HEK293 (cell line): Measurements from ENCODE around the gene C1orf210.

Experiments used
- CTCF ChIA-PET: fragments of 350-600 bp; formaldehyde crosslinking; extraction: SDS; loops from one replicate; lab custom pipeline; 2021; ENCODE audit warnings: antibody characterized with exemption; lab: Yijun Ruan, JAX
- POLR2A ChIA-PET: fragments of 300-600 bp; formaldehyde crosslinking; extraction: SDS; loops from one replicate; lab custom pipeline; 2020; ENCODE audit warnings: antibody characterized with exemption, inconsistent platforms; lab: Yijun Ruan, JAX
- H3K27ac ChIP-seq: fragments of 200-500 bp; sonication (Bioruptor generic); 2 replicates; pipeline ENCODE4 v1.5.1; 2014; ENCODE audit warnings: low read depth, low read length, control low read depth, inconsistent platforms; ENCODE audit errors: extremely low read depth
- H3K36me3 ChIP-seq, 2 experiments: fragments of 200-500 bp in 1 of 2; sonication (Bioruptor generic) in 1 of 2; 1 replicate in 1 of 2; 2 replicates in 1 of 2; pipeline ENCODE4 v1.5.1; 2014 to 2017; ENCODE audit warnings: inconsistent platforms in 2 of 2, low read length in 2 of 2; ENCODE audit not compliant: control insufficient read depth in 2 of 2, insufficient read depth in 1 of 2
- H3K4me1 ChIP-seq: fragments of 200-500 bp; sonication (Bioruptor generic); 2 replicates; pipeline ENCODE4 v1.5.1; 2014; ENCODE audit warnings: mild to moderate bottlenecking, low read length, inconsistent platforms; ENCODE audit not compliant: control insufficient read depth, insufficient read depth
- H3K4me3 ChIP-seq: 2 replicates; pipeline ENCODE4 v1.5.1; 2011; ENCODE audit warnings: low read depth, mild to moderate bottlenecking, control low read depth, low read length, moderate library complexity
- H3K9me3 ChIP-seq: fragments of 200-500 bp; sonication (Bioruptor generic); 2 replicates; pipeline ENCODE4 v1.5.1; 2014; ENCODE audit warnings: low read depth, low read length, inconsistent platforms; ENCODE audit not compliant: control insufficient read depth, insufficient read depth
- EGR2 ChIP-seq: fragments of 450-650 bp; formaldehyde crosslinking; IDR thresholded peaks from 2 replicates; pipeline ENCODE4 v1.5.1; 2016; ENCODE audit warnings: low read depth, missing biosample characterization, missing genetic modification characterization
- GLIS2 ChIP-seq: fragments of 450-650 bp; formaldehyde crosslinking; IDR thresholded peaks from 2 replicates; pipeline ENCODE4 v1.5.1; 2016; ENCODE audit warnings: missing biosample characterization, missing genetic modification characterization
- KLF17 ChIP-seq: fragments of 450-650 bp; formaldehyde crosslinking; IDR thresholded peaks from 2 replicates; pipeline ENCODE4 v1.5.1; 2016; ENCODE audit warnings: missing biosample characterization, missing genetic modification characterization
- SCRT2 ChIP-seq: fragments of 450-650 bp; formaldehyde crosslinking; IDR thresholded peaks from 2 replicates; pipeline ENCODE4 v1.5.1; 2016; ENCODE audit warnings: missing biosample characterization, missing genetic modification characterization
- SP2 ChIP-seq: fragments of 450-650 bp; formaldehyde crosslinking; IDR thresholded peaks from 2 replicates; pipeline ENCODE4 v1.5.1; 2016; ENCODE audit warnings: missing biosample characterization, missing genetic modification characterization
- SP7 ChIP-seq: fragments of 450-650 bp; formaldehyde crosslinking; IDR thresholded peaks from 2 replicates; pipeline ENCODE4 v1.5.1; 2016; ENCODE audit warnings: missing biosample characterization, missing genetic modification characterization
- TCF7L2 ChIP-seq: IDR thresholded peaks from 2 replicates; pipeline ENCODE4 v1.6.1; 2011; ENCODE audit warnings: low read depth, mild to moderate bottlenecking, inconsistent platforms, low read length, moderate library complexity, borderline replicate concordance
- YY1 ChIP-seq: fragments of 450-650 bp; formaldehyde crosslinking; IDR thresholded peaks from 2 replicates; pipeline ENCODE4 v1.5.1; 2018; ENCODE audit warnings: missing biosample characterization, missing genetic modification characterization
- ZFP37 ChIP-seq: fragments of 450-650 bp; formaldehyde crosslinking; IDR thresholded peaks from 2 replicates; pipeline ENCODE4 v1.5.1; 2016; ENCODE audit warnings: missing biosample characterization, missing genetic modification characterization
- ZIC2 ChIP-seq: fragments of 450-650 bp; formaldehyde crosslinking; IDR thresholded peaks from 2 replicates; pipeline ENCODE4 v1.5.1; 2016; ENCODE audit warnings: missing biosample characterization, missing genetic modification characterization
- ZNF16 ChIP-seq: fragments of 450-650 bp; formaldehyde crosslinking; IDR thresholded peaks from 2 replicates; pipeline ENCODE4 v1.5.1; 2016; ENCODE audit warnings: low read depth, missing biosample characterization, missing genetic modification characterization
- ZNF292 ChIP-seq: fragments of 450-650 bp; formaldehyde crosslinking; IDR thresholded peaks from 2 replicates; pipeline ENCODE4 v1.5.1; 2016; ENCODE audit warnings: low read depth, missing biosample characterization, missing genetic modification characterization, borderline replicate concordance
- ZNF426 ChIP-seq: fragments of 450-650 bp; formaldehyde crosslinking; IDR thresholded peaks from 2 replicates; pipeline ENCODE4 v1.5.1; 2017; ENCODE audit warnings: missing biosample characterization, missing genetic modification characterization, mild to moderate bottlenecking, inconsistent platforms, moderate library complexity
- ZNF433 ChIP-seq: fragments of 450-650 bp; formaldehyde crosslinking; IDR thresholded peaks from 2 replicates; pipeline ENCODE4 v1.5.1; 2016; ENCODE audit warnings: missing biosample characterization, missing genetic modification characterization, low read depth
- ZNF473 ChIP-seq: fragments of 450-650 bp; formaldehyde crosslinking; IDR thresholded peaks from 2 replicates; pipeline ENCODE4 v1.5.1; 2017; ENCODE audit warnings: missing biosample characterization, missing genetic modification characterization
- ZNF544 ChIP-seq: fragments of 450-650 bp; formaldehyde crosslinking; IDR thresholded peaks from 2 replicates; pipeline ENCODE4 v1.5.0; 2017; ENCODE audit warnings: missing biosample characterization, missing genetic modification characterization
- ZNF580 ChIP-seq: fragments of 450-650 bp; formaldehyde crosslinking; IDR thresholded peaks from 2 replicates; pipeline ENCODE4 v1.5.1; 2016; ENCODE audit warnings: missing biosample characterization, missing genetic modification characterization
- ZNF626 ChIP-seq: fragments of 450-650 bp; sonication (Bioruptor Pico); formaldehyde crosslinking; IDR thresholded peaks from 2 replicates; pipeline ENCODE4 v1.5.1; 2018; ENCODE audit warnings: missing biosample characterization, missing genetic modification characterization, inconsistent platforms
- ZNF837 ChIP-seq: fragments of 450-650 bp; formaldehyde crosslinking; IDR thresholded peaks from 2 replicates; pipeline ENCODE4 v1.5.1; 2016; ENCODE audit warnings: missing biosample characterization, missing genetic modification characterization
- ZSCAN23 ChIP-seq: fragments of 450-650 bp; formaldehyde crosslinking; IDR thresholded peaks from 2 replicates; pipeline ENCODE4 v1.5.1; 2016; ENCODE audit warnings: missing biosample characterization, missing genetic modification characterization
- ZSCAN30 ChIP-seq: fragments of 450-650 bp; IDR thresholded peaks from 2 replicates; pipeline ENCODE4 v1.5.1; 2018; ENCODE audit warnings: missing biosample characterization, mild to moderate bottlenecking, missing genetic modification characterization, moderate library complexity
- TF ChIP-seq, protein P1 (sequence below): fragments of 450-650 bp; formaldehyde crosslinking; IDR thresholded peaks from 2 replicates; pipeline ENCODE4 v1.5.1; 2016; ENCODE audit warnings: missing biosample characterization, missing genetic modification characterization
- TF ChIP-seq, protein P2 (sequence below): fragments of 450-650 bp; formaldehyde crosslinking; IDR thresholded peaks from 2 replicates; pipeline ENCODE4 v1.5.1; 2016; ENCODE audit warnings: missing biosample characterization, missing genetic modification characterization, low read depth
- TF ChIP-seq, protein P3 (sequence below): fragments of 450-650 bp; formaldehyde crosslinking; IDR thresholded peaks from 2 replicates; pipeline ENCODE4 v1.5.1; 2016; ENCODE audit warnings: missing biosample characterization, missing genetic modification characterization

C1orf210 gene

GRCh38 chr1:43255438-43256210 is 29.8 kb downstream of the C1orf210 start:
- Histone ChIP-seq H3K27ac (no peak overlapping the region), H3K4me3 (no peak overlapping the region), H3K9me3 (no peaks in the 10 kb centered on the region), H3K4me1 (no peaks in the 10 kb centered on the region), H3K36me3 (no peaks in the 10 kb centered on the region)
- POLR2A ChIA-PET: no interaction called here
- TF ChIP-seq ZNF433 (no peak), ZFP37 (no peak), GLIS2 (no peak), EGR2 (tag by site-specific recombination) (no peak), ZNF626 (no peak), ZNF426 (tag by site-specific recombination) (no peak), SP7 (no peak), ZNF16 (tag by site-specific recombination) (no peak), ZSCAN30 (tag by site-specific recombination) (no peak), SP2 (tag by site-specific recombination) (no peak), ZNF292 (tag by site-specific recombination) (no peak), TCF7L2 (no peak)
- TF ChIP-seq, protein P1, sequence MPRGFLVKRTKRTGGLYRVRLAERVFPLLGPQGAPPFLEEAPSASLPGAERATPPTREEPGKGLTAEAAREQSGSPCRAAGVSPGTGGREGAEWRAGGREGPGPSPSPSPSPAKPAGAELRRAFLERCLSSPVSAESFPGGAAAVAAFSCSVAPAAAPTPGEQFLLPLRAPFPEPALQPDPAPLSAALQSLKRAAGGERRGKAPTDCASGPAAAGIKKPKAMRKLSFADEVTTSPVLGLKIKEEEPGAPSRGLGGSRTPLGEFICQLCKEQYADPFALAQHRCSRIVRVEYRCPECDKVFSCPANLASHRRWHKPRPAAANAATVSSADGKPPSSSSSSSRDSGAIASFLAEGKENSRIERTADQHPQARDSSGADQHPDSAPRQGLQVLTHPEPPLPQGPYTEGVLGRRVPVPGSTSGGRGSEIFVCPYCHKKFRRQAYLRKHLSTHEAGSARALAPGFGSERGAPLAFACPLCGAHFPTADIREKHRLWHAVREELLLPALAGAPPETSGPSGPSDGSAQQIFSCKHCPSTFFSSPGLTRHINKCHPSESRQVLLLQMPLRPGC (tag by site-specific recombination): no peak
- TF ChIP-seq, protein P2, sequence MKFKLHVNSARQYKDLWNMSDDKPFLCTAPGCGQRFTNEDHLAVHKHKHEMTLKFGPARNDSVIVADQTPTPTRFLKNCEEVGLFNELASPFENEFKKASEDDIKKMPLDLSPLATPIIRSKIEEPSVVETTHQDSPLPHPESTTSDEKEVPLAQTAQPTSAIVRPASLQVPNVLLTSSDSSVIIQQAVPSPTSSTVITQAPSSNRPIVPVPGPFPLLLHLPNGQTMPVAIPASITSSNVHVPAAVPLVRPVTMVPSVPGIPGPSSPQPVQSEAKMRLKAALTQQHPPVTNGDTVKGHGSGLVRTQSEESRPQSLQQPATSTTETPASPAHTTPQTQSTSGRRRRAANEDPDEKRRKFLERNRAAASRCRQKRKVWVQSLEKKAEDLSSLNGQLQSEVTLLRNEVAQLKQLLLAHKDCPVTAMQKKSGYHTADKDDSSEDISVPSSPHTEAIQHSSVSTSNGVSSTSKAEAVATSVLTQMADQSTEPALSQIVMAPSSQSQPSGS (tag by site-specific recombination): no peak
- TF ChIP-seq, protein P3, sequence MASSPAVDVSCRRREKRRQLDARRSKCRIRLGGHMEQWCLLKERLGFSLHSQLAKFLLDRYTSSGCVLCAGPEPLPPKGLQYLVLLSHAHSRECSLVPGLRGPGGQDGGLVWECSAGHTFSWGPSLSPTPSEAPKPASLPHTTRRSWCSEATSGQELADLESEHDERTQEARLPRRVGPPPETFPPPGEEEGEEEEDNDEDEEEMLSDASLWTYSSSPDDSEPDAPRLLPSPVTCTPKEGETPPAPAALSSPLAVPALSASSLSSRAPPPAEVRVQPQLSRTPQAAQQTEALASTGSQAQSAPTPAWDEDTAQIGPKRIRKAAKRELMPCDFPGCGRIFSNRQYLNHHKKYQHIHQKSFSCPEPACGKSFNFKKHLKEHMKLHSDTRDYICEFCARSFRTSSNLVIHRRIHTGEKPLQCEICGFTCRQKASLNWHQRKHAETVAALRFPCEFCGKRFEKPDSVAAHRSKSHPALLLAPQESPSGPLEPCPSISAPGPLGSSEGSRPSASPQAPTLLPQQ (tag by site-specific recombination): no peak
- CTCF ChIA-PET: no interaction called here

DNA sequence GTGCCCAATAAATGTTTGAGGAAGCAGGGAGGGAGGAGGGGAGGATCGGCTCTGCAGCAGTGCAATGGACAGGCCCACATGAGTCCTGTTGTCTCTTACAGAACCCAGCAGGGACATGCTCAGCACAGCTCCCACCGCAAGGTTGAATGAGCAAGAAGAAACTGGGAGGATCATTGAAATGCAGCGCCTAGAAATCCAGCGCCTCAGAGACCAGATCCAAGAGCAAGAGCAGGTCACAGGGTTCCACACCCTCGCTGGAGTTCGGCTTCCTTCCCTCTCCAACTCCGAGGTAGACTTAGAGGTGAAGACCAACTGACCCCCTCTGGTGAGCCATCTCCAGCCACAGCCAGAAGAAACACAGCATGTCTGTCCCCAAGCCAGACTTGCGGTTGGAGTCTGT is 31.5 kb downstream of the C1orf210 start:
- TF ChIP-seq ZSCAN23 (tag by site-specific recombination) (no peak), ZNF580 (tag by site-specific recombination) (no peak), YY1 (tag by site-specific recombination) (no peak), ZNF837 (tag by site-specific recombination) (no peak), KLF17 (no peak), ZNF473 (tag by site-specific recombination) (no peak), ZIC2 (tag by site-specific recombination) (0 out of 2 replicates have a peak, but pooled peaks have one; percentile 41), ZNF544 (tag by site-specific recombination) (no peak), SCRT2 (tag by site-specific recombination) (no peak)
- Histone ChIP-seq H3K4me3 (no peak overlapping the region), H3K9me3 (no peaks in the 10 kb centered on the region), H3K4me1 (no peaks in the 10 kb centered on the region), H3K27ac (no peak overlapping the region), H3K36me3 (no peaks in the 10 kb centered on the region)
- CTCF ChIA-PET: no interaction called here
- POLR2A ChIA-PET: no interaction called here
